ENCODE data around the gene PCSK1. TPM values are rescaled to one million over a fixed set of nuclear protein-coding genes. Genes with fewer than 3 reads are reported as not detected.
A peak's percentile ranks its signal among the peaks of the same experiment; 100 is the strongest.
"Not testable (repeated sequence)": the region's sequence is repeated elsewhere in the genome, so short reads cannot be mapped to it uniquely, and the experiment has no call there.

The PCSK1 gene
- polyA plus RNA-seq, 3 donors from 2014 or later = not detected

DNA sequence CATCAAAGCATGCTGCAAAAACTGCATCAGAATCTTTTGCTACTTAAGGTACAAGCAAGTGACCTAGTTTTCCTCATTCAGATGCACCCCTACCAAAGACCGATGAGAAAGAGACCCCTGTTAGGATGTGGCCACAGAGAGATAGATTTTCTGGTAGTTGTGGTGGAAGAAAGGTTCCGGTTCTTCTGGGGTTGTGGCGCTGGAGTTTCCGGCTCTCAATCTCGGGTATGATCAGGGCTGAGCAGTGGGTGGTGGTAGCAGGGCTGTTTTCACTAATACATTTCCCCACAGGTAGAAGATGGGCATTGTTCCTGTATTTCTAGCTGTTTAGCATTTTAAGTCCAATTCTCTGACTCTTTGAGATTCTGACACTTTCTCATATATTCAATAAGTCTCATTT, 58.4 kb downstream of the PCSK1 start:
- H3K4me3 Mint-ChIP-seq = peak overlapping the region in 3 of 5 donors; percentile 8 to 38 (median 15)
- H3K36me3 Mint-ChIP-seq = no peaks in the 10 kb centered on the region
- H3K27ac Mint-ChIP-seq = no peak overlapping the region
- H3K27me3 Mint-ChIP-seq (ENCODE audit: low read depth in 3 of 3) = peaks cover 1 to 5% (median 4%) of the 10 kb centered on the region in 3 donors
- peaks cover 0 to 5% of the 10 kb centered on the region in 2 donors for H3K4me1 Mint-ChIP-seq
- DNase-seq = peak in 1 of 3 donors; percentile 0
- H3K9me3 Mint-ChIP-seq = no peaks in the 10 kb centered on the region

DNA sequence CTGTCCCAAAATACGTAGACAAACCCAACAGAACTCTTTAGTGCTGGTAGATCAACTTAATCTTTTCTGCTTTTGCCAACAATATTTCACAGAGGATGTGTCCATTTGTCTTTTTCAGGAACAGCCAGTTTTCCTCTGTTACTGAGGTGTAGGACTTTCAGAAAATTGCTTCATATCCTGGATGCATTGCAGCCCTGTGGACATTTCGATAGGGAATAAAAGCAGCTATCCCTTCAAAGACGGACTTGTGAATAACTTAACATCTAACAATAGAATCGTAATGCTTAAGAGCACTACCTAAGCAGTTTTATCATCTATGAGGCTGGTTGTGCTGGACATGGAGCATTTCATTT, 59.7 kb downstream of the PCSK1 start:
- no peaks in the 10 kb centered on the region for H3K36me3 Mint-ChIP-seq
- H3K4me1 Mint-ChIP-seq = peaks cover 0 to 5% of the 10 kb centered on the region in 2 donors
- H3K4me3 Mint-ChIP-seq = no peak overlapping the region
- H3K27me3 Mint-ChIP-seq (ENCODE audit: low read depth in 3 of 3) = peaks cover 1 to 7% (median 4%) of the 10 kb centered on the region in 3 donors
- H3K9me3 Mint-ChIP-seq = no peaks in the 10 kb centered on the region
- H3K27ac Mint-ChIP-seq = no peak overlapping the region
- DNase-seq = no peak

DNA sequence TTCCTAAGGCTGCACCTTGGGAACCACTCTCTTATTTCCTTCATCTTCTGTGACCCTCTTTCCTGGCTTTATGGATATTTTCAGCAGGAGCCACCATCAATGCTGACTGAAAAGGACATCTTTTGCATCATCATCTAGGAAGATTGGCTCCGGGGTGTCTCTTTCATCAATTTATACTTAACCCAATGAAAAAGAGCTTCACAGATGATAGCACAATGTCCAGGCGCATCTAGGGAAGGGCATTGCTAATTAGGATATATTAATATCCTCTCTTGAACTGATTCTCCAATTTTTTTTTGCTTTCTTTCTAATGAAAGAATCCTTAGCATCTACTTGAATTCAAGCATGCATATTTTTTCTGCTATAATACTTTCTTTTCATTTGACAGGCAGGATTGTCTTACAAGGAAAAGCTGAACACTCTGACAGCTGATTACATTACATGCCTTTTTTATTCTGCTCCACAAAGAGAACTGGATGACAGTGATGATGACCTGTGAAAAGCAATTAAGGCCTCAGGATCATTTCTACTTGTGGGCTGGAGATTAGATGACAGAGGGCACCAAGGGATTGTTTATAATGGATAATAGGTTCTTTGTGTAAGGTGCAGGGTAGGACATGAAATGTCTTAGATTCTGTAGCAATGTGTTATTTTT, 60.2 kb downstream of the PCSK1 start:
- DNase-seq = no peak
- peaks cover 1 to 7% (median 4%) of the 10 kb centered on the region in 3 donors for H3K27me3 Mint-ChIP-seq (ENCODE audit: low read depth in 3 of 3)
- H3K27ac Mint-ChIP-seq = no peak overlapping the region
- peaks cover 0 to 5% of the 10 kb centered on the region in 2 donors for H3K4me1 Mint-ChIP-seq
- no peaks in the 10 kb centered on the region for H3K9me3 Mint-ChIP-seq
- no peak overlapping the region for H3K4me3 Mint-ChIP-seq
- H3K36me3 Mint-ChIP-seq = no peaks in the 10 kb centered on the region

DNA sequence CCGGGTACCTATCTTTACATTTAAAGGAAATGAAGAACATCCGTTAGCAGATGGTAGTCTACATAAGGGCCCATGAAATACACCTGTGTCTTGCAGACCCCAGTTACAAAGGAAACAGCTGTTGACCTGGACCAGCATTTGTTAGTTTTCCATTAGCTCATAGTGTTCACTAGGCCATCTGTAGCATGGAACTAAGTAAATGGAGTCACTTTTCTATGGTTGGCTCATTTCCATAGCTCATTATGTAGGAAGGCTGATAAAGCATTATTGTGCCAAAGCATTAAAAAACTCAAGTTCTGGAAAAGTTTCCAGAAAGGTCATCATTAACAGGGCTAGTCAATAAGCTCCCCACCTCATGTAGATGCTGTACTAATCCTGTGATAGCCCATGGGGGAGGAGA, 62.1 kb downstream of the PCSK1 start:
- Mint-ChIP-seq H3K27me3 (ENCODE audit: low read depth in 3 of 3) (peaks cover 1 to 10% (median 4%) of the 10 kb centered on the region in 3 donors), H3K4me3 (no peak overlapping the region), H3K27ac (no peak overlapping the region), H3K36me3 (peaks cover 0 to 3% (median 0%) of the 10 kb centered on the region in 3 donors), H3K4me1 (peaks cover 0 to 5% of the 10 kb centered on the region in 2 donors), H3K9me3 (no peaks in the 10 kb centered on the region)
- DNase-seq = no peak

DNA sequence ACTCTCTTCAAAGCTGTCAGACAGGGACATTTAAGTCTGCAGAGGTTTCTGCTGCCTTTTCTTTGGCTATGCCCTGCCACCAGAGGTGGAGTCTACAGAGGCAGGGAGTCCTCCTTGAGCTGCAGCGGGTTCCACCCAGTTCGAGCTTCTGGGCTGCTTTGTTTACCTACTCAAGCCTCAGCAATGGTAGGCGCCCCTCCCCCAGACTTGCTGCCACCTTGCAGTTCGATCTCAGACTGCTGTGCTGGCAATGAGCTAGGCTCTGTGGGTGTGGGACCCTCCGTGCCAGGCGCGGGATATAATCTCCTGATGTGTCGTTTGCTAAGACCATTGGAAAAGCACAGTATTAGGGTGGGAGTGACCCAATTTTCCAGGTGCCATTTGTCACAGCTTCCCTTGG, 65.7 kb downstream of the PCSK1 start:
- not testable (repeated sequence) for H3K27ac Mint-ChIP-seq; H3K27me3 Mint-ChIP-seq (ENCODE audit: low read depth in 3 of 3); H3K4me1 Mint-ChIP-seq; H3K9me3 Mint-ChIP-seq; H3K4me3 Mint-ChIP-seq; H3K36me3 Mint-ChIP-seq; DNase-seq

DNA sequence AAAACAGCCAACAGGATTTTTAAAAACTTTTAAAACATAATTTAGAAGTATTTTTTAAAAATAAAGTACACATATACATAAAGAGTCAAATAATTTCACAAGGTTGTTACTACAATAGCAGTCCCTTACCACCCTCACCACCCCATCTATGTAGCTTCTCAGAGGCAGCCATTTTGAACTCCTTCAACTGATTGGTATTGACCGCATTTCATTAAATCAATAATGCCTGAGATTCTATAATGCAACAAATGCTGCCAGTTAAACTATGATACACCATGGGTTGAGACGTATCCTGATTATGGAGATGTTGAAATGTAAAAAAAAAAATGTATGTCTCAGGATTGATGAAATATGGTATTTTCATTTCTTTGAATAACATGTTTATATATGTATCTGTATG, 78.8 kb downstream of the PCSK1 start:
- DNase-seq = no peak
- Mint-ChIP-seq H3K4me1 (no peaks in the 10 kb centered on the region), H3K27ac (no peak overlapping the region), H3K36me3 (no peaks in the 10 kb centered on the region), H3K9me3 (no peaks in the 10 kb centered on the region), H3K4me3 (no peak overlapping the region), H3K27me3 (ENCODE audit: low read depth in 3 of 3) (peaks cover 4% of the 10 kb centered on the region in 3 donors)

DNA sequence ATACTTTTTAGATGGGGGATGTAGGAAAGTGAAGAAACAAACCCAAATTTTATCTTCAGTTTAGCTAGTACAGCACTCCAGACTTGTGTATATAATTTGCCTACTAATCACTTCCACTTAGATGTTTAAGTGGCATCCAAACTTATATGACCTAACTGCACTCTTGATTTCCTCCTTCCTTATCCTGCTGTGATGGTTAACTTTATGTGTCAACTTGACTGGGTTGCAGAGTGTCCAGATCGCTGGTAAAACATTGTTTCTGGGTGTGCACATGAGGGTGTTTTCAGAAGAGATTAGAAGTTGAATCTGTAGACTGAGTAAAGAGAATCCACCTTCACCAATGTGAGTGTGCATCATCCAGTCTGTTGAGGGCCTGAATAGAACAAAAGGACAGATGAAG, 79.8 kb downstream of the PCSK1 start:
- H3K4me3 Mint-ChIP-seq = no peak overlapping the region
- H3K27ac Mint-ChIP-seq = no peak overlapping the region
- no peaks in the 10 kb centered on the region for H3K36me3 Mint-ChIP-seq
- H3K9me3 Mint-ChIP-seq = no peaks in the 10 kb centered on the region
- DNase-seq = no peak
- no peaks in the 10 kb centered on the region for H3K4me1 Mint-ChIP-seq
- H3K27me3 Mint-ChIP-seq (ENCODE audit: low read depth in 3 of 3) = peaks cover 3 to 4% (median 4%) of the 10 kb centered on the region in 3 donors

DNA sequence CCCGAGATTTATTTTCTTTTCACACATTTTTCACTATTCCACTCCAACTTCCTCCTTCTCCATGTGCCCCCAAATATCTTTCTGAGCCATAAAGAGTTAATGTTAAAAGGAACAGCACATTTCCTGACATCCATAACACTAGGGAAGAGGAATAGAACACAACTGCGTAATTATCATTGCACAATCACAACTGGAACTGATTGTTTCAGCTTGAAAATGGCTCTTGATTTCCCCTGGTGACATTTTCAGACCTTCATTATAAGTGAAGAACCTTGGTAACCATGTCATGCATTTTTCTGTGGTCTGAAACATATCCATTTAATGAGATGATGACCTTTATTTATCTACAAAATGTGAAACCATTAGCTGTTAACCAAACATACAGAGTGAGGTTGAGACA, 82.4 kb downstream of the PCSK1 start:
- DNase-seq = no peak
- no peak overlapping the region for H3K27ac Mint-ChIP-seq
- H3K36me3 Mint-ChIP-seq = no peaks in the 10 kb centered on the region
- peaks cover 0 to 1% of the 10 kb centered on the region in 2 donors for H3K4me1 Mint-ChIP-seq
- peaks cover 0 to 3% (median 2%) of the 10 kb centered on the region in 3 donors for H3K27me3 Mint-ChIP-seq (ENCODE audit: low read depth in 3 of 3)
- H3K4me3 Mint-ChIP-seq = no peak overlapping the region
- H3K9me3 Mint-ChIP-seq = no peaks in the 10 kb centered on the region

DNA sequence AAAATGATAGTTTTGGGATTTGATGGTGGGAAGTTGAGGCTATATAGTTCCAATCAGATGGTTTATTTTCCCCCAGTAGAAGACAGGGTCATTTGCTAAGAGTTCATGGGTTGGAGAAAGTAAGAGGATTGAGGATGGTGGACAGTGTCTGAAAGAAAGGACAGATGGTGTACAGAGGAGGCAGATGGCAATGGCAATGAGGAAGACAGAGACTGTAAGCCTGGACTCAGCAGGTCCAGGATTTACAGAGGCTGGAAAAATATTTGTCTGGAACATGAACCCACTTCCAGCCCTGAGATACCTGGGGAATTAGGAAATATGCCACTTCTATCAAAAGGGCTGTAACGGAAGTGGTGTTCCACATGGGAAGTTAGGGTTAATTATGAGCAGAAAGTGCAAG, 84.5 kb downstream of the PCSK1 start:
- no peaks in the 10 kb centered on the region for H3K9me3 Mint-ChIP-seq
- H3K27ac Mint-ChIP-seq = no peak overlapping the region
- H3K27me3 Mint-ChIP-seq (ENCODE audit: low read depth in 3 of 3) = peaks cover 0 to 3% (median 0%) of the 10 kb centered on the region in 3 donors
- DNase-seq = no peak
- no peak overlapping the region for H3K4me3 Mint-ChIP-seq
- H3K4me1 Mint-ChIP-seq = peaks cover 0 to 12% of the 10 kb centered on the region in 2 donors
- no peaks in the 10 kb centered on the region for H3K36me3 Mint-ChIP-seq

DNA sequence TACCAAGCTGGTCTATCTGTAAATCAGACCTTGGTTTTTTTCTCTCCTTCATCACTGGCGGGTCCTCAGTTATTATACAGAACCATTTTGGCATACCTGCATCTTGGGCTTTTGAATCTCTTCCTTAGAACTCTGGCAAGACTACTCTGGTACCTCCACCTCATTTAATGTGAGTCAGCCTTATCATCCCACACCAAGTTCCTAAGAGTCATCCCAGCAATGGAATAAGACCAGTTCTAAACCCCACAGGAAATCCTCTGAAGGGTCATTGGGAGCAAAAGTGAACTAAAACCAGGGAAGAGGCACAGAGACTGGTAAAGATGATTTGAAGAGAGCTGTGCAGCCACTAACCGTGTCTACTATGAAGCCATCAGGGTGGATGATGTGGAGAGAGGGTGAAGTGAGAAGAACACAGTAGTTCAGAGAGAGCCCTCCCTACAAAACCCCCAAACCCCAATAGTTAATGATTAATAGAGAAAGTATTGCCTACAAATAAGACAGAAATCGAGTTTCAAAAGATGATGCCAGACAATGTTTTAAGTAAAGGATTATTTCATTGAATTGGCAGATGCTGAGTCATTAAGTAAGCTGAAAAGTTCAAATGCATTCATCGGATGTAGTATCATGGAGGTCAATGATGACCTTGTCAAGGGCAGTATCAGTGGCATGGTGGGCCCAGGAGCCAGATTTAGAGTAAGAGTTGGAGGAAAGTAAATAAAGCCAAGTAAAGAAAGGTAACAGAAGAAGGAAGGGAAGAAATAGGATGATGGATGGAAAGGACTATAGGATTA, 85.4 kb downstream of the PCSK1 start:
- peaks cover 0 to 12% of the 10 kb centered on the region in 2 donors for H3K4me1 Mint-ChIP-seq
- peaks cover 0 to 3% (median 0%) of the 10 kb centered on the region in 3 donors for H3K27me3 Mint-ChIP-seq (ENCODE audit: low read depth in 3 of 3)
- no peak for DNase-seq
- no peak overlapping the region for H3K27ac Mint-ChIP-seq
- no peaks in the 10 kb centered on the region for H3K36me3 Mint-ChIP-seq
- H3K4me3 Mint-ChIP-seq = no peak overlapping the region
- H3K9me3 Mint-ChIP-seq = no peaks in the 10 kb centered on the region

DNA sequence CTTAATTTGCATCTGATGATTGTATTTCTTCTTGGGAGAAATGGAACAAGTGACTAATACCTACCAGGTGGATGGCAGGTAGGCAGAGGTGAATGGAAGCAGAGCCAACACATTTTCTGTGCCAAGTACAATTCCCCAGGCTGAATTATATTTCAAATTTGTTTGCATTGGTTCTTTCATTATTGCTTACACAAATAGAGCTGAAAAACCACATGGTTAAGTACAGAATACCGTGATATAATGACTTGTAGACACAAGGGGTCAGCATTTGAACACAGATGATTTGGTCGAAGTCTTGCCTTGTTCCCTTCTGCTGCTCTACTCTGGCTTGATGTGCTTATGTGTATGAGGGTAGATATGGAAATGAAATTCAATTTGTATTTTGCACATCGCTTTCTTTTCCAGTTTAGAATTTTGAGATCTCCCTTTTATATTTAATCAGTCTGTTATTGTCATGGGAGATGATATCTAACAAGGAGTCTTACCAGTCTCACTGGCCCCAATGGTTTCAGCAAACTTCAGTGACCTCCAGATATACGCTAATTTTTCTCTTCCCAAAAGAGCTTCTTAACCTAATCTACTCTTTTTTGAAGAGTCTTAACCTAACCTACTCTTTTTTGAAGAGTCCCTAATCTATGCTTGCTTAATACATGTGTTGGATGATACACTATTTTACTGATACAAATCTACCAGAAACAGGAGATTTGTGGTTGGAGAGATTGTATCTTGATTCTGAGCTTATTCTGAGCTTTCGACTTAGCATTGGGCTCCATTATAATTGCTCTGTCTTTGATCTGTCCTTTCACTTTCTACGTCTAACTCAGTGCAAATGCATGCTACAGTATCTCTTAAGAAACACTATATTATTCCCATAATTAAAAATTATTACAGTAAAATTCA, 88.1 kb downstream of the PCSK1 start:
- H3K27ac Mint-ChIP-seq = no peak overlapping the region
- no peak overlapping the region for H3K4me3 Mint-ChIP-seq
- no peaks in the 10 kb centered on the region for H3K9me3 Mint-ChIP-seq
- H3K36me3 Mint-ChIP-seq = no peaks in the 10 kb centered on the region
- peaks cover 0 to 5% (median 0%) of the 10 kb centered on the region in 3 donors for H3K27me3 Mint-ChIP-seq (ENCODE audit: low read depth in 3 of 3)
- DNase-seq = peak; percentile 10 to 44 (median 40)
- H3K4me1 Mint-ChIP-seq = peaks cover 0 to 12% of the 10 kb centered on the region in 2 donors

DNA sequence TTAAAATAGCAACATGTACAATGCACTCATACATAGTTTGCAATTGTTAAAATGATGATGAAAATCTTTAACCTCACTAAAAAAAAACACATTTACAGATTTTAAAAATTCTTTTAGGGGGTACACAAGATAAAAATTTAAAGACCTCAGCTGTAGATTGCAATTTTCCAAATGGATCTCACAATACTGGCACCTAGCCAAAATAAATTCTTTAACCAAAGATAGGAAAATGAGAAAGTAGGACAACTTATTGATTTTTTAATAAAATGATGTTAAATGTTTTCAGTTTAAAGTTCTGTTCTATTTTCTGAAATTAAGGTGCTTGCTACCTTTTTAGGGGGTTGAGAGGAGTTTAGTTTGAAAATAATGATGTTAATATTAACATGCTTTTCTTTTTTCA, 90.0 kb downstream of the PCSK1 start:
- Mint-ChIP-seq H3K9me3 (no peaks in the 10 kb centered on the region), H3K27me3 (ENCODE audit: low read depth in 3 of 3) (peaks cover 0 to 8% (median 5%) of the 10 kb centered on the region in 3 donors), H3K27ac (no peak overlapping the region), H3K4me3 (no peak overlapping the region), H3K4me1 (peaks cover 0 to 12% of the 10 kb centered on the region in 2 donors), H3K36me3 (no peaks in the 10 kb centered on the region)
- DNase-seq = no peak

DNA sequence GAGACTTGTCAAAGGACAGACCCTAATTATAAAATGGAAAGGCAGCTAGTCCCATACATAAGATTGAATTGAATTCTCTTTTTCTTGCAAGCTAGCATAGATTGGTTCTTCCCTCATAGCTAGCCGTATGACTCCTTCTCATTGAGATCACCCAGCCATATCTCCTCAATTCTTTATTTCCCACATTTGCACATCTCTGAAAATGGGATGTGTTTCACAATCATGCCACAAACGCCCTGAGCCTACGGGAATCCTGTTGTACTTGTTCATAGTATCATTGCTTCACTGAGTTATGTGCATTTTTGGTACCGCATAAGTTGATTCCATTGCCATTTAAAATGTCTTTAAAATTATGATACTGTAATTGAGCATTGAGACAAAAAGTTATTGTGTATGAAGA, 90.5 kb downstream of the PCSK1 start:
- peaks cover 0 to 12% of the 10 kb centered on the region in 2 donors for H3K4me1 Mint-ChIP-seq
- DNase-seq = no peak
- no peak overlapping the region for H3K4me3 Mint-ChIP-seq
- H3K36me3 Mint-ChIP-seq = no peaks in the 10 kb centered on the region
- H3K9me3 Mint-ChIP-seq = no peaks in the 10 kb centered on the region
- H3K27me3 Mint-ChIP-seq (ENCODE audit: low read depth in 3 of 3) = peaks cover 0 to 8% (median 5%) of the 10 kb centered on the region in 3 donors
- no peak overlapping the region for H3K27ac Mint-ChIP-seq
